Forelimb muscle (tissue), 1 donor: ENCODE measurements around the gene EMID1. TPM values are rescaled to one million over a fixed set of nuclear protein-coding genes. Genes with fewer than 3 reads are reported as not detected.
"Not testable (repeated sequence)": the region's sequence is repeated elsewhere in the genome, so short reads cannot be mapped to it uniquely, and the experiment has no call there.

Experiments
- DNase-seq: peaks from one replicate; pipeline ENCODE4 v3.0.0-alpha.2; 2013; ENCODE audit warnings: low read depth
- polyA plus RNA-seq: library from polyadenylated mRNA; unstranded; fragments of 120-200 nt; gene quantifications from one replicate; pipeline ENCODE4 v1.2.1, GENCODE V29; 2013; ENCODE audit not compliant: insufficient read length

Gene EMID1
- polyA plus RNA-seq, 1 donor = 7.5 TPM

GRCh38 chr22:29230972-29231875 lies 25.5 kb downstream of the EMID1 start:
- DNase-seq = no peak

- no peak for DNase-seq
Measured at GRCh38 chr22:29231971-29232959, 26.6 kb downstream of the EMID1 start.

DNA sequence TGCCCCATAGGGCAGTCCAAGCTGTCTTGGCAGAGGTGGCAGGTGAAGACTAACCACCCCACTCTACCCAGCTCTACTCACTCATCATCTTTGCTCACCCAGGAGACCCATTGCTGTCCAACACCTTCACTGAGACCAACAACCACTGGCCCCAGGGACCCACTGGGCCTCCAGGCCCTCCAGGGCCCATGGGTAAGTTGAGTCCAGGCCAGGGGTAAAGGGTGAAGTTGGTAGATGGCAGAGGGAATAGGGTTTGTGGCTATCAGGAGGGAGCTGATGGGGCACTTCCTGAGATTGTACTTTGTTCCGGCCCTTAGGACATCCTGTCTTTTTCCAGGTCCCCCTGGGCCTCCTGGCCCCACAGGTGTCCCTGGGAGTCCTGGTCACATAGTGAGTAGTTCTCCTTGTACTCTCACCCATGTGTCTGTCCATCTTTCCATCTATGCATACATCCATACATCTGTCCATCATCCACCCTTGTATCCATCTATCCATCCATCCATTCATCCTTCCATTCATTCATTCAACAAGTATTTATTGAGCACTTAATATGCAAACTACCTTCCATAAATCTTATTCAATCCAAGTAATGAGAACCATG lies 27.7 kb downstream of the EMID1 start:
- no peak for DNase-seq

DNA sequence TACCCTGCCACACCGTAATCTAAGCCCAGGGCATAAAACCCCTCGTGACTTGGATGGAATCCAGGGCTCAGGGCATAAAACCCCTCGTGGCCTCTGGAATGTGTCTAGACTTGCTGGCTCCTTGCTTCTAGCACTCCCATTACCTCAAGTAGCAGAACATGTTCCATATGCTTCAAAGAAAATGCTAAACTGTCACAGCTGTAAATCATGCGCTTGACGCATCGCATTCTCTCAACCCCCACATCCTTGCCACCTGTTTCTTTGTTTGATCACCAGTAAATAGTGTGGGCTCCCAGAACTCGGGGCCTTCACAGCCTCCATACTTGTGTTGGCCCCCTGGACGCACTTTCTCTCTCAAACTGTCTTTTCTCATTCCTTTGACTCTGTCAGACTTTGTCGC lies 34.8 kb downstream of the EMID1 start:
- DNase-seq = not testable (repeated sequence)

DNA sequence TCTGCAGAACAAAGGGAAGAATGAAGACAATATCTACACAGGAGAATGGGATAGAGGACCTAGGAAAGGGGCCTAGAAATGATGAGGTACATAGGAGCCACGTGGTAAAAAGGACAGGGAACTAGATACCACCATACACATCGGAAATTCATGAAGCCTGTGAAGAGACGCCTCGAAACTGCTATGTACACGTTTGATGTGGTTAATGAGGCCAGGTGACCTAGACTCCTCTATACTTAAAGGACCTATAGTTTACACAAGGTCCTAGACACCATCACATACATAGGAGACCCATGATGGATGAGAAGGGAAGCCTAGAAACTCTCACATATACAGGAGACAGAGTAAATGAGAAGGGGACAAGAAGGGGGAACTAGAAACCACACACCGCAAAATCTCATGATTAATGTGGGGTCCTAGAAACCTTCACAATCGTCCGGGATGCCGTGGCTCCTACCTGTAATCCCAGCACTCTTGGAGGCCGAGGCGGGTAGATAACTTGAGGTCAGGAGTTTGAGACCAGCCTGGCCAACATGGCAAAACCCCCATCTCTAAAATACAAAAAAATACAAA lies 38.3 kb downstream of the EMID1 start:
- DNase-seq = no peak

- no peak for DNase-seq
Measured at GRCh38 chr22:29244785-29245625, 39.3 kb downstream of the EMID1 start.

DNA sequence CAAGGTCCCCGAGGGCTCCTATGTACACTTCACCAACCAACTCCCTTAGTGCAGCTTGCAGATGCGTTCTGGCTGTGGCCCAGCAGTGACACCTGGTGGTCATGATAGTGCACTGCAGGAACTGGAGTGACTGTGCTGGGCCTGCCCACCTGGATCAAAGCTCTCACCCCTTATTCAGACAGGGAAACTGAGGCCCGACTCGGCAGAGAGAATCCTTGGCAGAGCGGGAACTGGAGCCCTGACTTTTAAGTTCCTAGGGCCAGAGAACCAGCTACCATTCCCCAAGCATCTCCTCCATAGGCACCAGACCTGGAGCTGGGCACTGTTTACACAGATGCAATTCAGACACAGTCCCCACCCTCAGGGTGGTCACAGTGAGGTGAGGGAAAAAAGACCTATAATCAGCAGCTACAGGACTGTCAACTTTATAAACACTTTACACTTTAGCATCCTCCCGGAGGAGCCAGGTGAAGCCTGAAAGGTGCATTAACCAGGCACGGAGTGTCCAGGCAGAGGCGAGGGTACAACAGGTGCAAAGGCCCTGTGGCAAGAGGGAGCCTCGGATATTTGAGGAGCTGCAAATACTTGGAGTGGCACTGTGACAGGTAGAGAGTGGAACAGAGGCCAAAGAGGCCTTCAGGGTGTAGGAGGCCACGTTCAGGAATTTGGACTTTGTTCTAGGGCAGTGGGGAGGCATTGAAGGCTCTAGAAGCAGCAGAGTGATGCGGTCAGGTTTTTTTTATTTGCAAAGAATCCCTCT lies 40.1 kb downstream of the EMID1 start:
- no peak for DNase-seq

DNA sequence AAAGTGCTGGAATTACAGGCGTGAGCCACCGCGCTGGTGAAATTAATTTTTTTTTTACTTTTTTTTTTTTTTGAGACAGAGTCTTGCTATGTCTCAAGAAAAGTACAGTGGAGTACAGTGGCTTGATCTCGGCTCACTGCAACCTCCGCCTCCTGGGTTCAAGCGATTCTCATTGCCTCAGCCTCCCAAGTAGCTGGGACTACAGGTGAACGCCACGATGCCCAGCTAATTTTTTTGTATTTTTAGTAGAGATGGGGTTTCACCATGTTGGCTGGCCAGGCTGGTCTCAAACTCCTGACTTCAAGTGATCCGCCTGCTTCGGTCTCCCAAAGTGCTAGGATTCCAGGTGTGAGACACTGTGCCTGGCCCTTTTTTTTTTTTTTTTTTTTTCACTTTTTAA lies 42.2 kb downstream of the EMID1 start:
- not testable (repeated sequence) for DNase-seq

GRCh38 chr22:29251265-29251664 lies 45.6 kb downstream of the EMID1 start:
- DNase-seq = no peak

GRCh38 chr22:29251981-29252911 lies 46.5 kb downstream of the EMID1 start:
- no peak for DNase-seq

- DNase-seq = no peak
Measured at GRCh38 chr22:29253561-29254285, 48.0 kb downstream of the EMID1 start.

GRCh38 chr22:29254286-29254660 lies 48.6 kb downstream of the EMID1 start:
- no peak for DNase-seq

GRCh38 chr22:29255064-29255621 lies 49.4 kb downstream of the EMID1 start:
- no peak for DNase-seq

DNA sequence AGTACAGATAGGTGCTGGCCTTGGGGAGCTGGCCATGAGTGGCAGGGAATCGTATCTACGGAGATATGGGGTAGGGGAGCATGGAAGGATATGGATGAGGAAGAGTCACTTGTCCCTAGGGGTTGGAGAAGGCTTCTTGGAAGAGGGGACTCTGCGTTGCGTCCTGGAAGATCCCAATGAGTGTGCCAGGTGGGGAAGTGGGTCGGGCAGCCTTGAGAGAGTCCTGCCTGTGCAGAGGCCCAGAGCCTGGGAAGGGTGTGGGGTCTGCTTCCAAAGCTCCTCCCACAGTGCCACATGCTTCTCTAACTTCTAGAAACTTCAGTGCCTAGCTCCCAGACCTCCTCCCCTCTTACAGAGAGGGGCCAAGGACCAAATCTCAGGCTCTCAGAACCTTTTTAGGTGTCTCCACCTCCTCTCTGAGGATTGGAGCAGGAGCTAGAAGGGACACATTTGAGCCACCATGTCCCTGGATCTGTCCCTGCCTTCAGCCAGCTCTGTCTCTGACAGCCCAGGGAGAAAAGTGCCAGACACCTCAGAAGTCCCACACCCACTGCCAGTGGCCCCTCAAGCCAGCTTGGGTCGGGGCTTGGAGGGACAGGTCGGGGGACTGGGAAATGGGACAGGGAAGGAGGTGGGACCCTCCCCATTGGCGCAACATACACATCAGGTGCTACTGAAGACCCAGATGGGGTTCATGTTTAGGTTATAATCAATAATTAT lies 51.1 kb downstream of the EMID1 start:
- no peak for DNase-seq

DNA sequence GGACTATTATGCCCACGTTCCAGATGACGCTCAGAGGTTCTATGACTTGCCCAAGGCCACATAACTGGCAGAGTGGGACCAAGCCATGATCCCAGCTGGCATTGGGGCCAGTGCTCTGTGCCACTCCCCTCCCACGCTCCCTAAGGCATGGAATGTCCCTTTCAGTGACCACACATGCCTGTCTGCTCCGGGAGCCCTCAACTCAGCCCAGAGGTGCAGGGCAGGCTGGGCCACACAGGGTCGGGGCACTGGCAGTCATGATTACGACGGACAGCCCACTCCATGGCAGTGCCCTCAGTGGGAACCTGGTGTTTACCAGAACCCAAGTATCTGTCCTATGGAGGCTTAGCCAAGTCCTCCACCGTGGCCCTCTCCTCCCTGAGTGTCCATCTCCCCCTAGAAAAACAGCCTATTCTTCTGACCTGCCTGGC lies 52.1 kb downstream of the EMID1 start:
- DNase-seq = no peak

DNA sequence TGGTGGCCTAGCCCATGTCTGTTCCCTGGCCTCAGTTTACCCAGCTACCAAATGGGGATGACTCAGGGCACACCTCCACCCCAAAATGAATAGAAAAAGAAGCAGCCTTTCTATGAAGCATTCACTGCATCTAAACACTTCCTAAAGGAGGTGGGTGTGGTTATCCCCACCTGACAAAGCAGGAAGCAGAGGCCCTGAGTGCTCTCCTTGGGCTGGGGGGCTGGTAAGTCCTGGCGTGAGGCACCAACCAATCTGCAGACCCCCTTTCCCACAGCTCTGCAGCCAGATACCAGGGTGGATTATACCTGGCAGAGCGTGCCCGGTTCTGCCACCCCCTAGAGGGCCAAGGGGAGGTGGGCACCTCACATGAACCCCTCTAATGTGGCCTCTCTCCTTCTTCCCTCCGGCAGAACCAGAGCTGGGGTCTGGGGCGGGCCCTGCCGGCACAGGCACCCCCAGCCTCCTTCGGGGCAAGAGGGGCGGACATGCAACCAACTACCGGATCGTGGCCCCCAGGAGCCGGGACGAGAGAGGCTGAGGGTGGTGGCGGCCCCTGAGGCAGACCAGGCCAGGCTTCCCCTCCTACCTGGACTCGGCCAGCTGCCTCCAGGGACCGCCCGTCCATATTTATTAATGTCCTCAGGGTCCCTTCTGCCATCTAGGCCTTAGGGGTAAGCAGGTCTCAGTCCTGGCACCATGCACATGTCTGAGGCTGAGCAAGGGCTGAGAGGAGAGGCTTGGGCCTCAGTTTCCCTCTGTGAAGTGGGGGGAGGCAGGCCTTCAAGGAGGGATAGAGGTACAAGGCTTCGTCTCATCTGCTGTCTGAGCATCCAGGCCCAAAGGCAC lies 52.9 kb downstream of the EMID1 start:
- DNase-seq = no peak
